Neutrophil (primary cell): ENCODE measurements around the gene HOXD10.

ENCODE experiments used
- H3K27ac ChIP-seq: fragments of 200-600 bp; sonication (generic); 2 replicates; pipeline ENCODE4 v1.5.1; 2016; ENCODE audit warnings: mild to moderate bottlenecking, moderate library complexity
- H3K27me3 ChIP-seq: fragments of 200-600 bp; sonication (generic); 2 replicates; pipeline ENCODE4 v1.6.0; 2016; ENCODE audit warnings: mild to moderate bottlenecking
- H3K36me3 ChIP-seq: fragments of 200-600 bp; sonication (generic); 2 replicates; pipeline ENCODE4 v1.5.1; 2017
- H3K4me1 ChIP-seq, 2 experiments: fragments of 200-600 bp in 1 of 2; sonication (generic) in 1 of 2; 1 replicate in 1 of 2; 2 replicates in 1 of 2; pipeline versions ENCODE4 v1.5.1 to v1.6.1; 2013 to 2016; ENCODE audit warnings: low read depth in 1 of 2, low read length in 1 of 2, mild to moderate bottlenecking in 1 of 2, moderate library complexity in 1 of 2; ENCODE audit not compliant: control insufficient read depth in 1 of 2, insufficient read depth in 1 of 2
- H3K4me3 ChIP-seq, 2 experiments: fragments of 200-600 bp in 1 of 2; sonication (generic) in 1 of 2; 1 replicate in 1 of 2; 2 replicates in 1 of 2; pipeline ENCODE4 v1.5.1; 2013 to 2016; ENCODE audit warnings: low read depth in 1 of 2, low read length in 1 of 2, mild to moderate bottlenecking in 1 of 2, moderate library complexity in 1 of 2
- H3K9me3 ChIP-seq: fragments of 200-600 bp; sonication (generic); 2 replicates; pipeline ENCODE4 v1.5.1; 2016
- CTCF ChIP-seq: fragments of 200-600 bp; sonication (generic); IDR thresholded peaks from 2 replicates; pipeline ENCODE4 v1.5.1; 2016; ENCODE audit warnings: antibody characterized with exemption

Gene HOXD10

GRCh38 chr2:176135035-176135440 is 18.5 kb downstream of the HOXD10 start:
- TF ChIP-seq CTCF, result no peak
- H3K27ac ChIP-seq, result no peak overlapping the region
- no peaks in the 10 kb centered on the region for H3K9me3 ChIP-seq
- H3K36me3 ChIP-seq, result no peaks in the 10 kb centered on the region
- H3K27me3 ChIP-seq, result peaks cover 100% of the 10 kb centered on the region
- peaks cover 17 to 28% of the 10 kb centered on the region in 2 experiments for H3K4me1 ChIP-seq
- no peak overlapping the region for H3K4me3 ChIP-seq

- peaks cover 100% of the 10 kb centered on the region for H3K27me3 ChIP-seq
- no peak overlapping the region for H3K27ac ChIP-seq
- H3K4me3 ChIP-seq, result peak overlapping the region in 1 of 2 experiments; percentile 35
- peaks cover 17 to 24% of the 10 kb centered on the region in 2 experiments for H3K4me1 ChIP-seq
- no peaks in the 10 kb centered on the region for H3K9me3 ChIP-seq
- H3K36me3 ChIP-seq, result no peaks in the 10 kb centered on the region
- TF ChIP-seq CTCF, result no peak
Measured at GRCh38 chr2:176136374-176137251, 20.0 kb downstream of the HOXD10 start.

GRCh38 chr2:176137252-176137580 is 20.6 kb downstream of the HOXD10 start:
- Histone ChIP-seq H3K27ac (no peak overlapping the region), H3K4me3 (no peak overlapping the region), H3K9me3 (no peaks in the 10 kb centered on the region), H3K4me1 (peaks cover 13 to 18% of the 10 kb centered on the region in 2 experiments), H3K36me3 (no peaks in the 10 kb centered on the region), H3K27me3 (peaks cover 100% of the 10 kb centered on the region)
- no peak for TF ChIP-seq CTCF

- Histone ChIP-seq H3K27ac (no peak overlapping the region), H3K4me1 (peaks cover 10 to 15% of the 10 kb centered on the region in 2 experiments), H3K27me3 (peaks cover 100% of the 10 kb centered on the region), H3K36me3 (no peaks in the 10 kb centered on the region), H3K4me3 (no peak overlapping the region), H3K9me3 (no peaks in the 10 kb centered on the region)
- no peak for TF ChIP-seq CTCF
Measured at GRCh38 chr2:176137906-176138305, 21.3 kb downstream of the HOXD10 start.

- Histone ChIP-seq H3K27ac (no peak overlapping the region), H3K4me1 (peaks cover 10 to 15% of the 10 kb centered on the region in 2 experiments), H3K36me3 (no peaks in the 10 kb centered on the region), H3K4me3 (no peak overlapping the region), H3K9me3 (no peaks in the 10 kb centered on the region), H3K27me3 (peaks cover 100% of the 10 kb centered on the region)
- TF ChIP-seq CTCF, result no peak
Measured at GRCh38 chr2:176138526-176138922, 21.9 kb downstream of the HOXD10 start.
